Middle frontal gyrus (tissue), 1 donor: ENCODE data around the gene RSU1.
A peak's percentile ranks its signal among the peaks of the same experiment; 100 is the strongest.

Source experiments
- DNase-seq: peaks from one replicate; pipeline ENCODE4 v3.0.0-alpha.2; 2015; ENCODE audit warnings: low spot score; ENCODE audit errors: extremely low spot score

RSU1 gene

GRCh38 chr10:16609211-16609610, 208.0 kb downstream of the RSU1 start:
- DNase-seq = peak; percentile 40

- DNase-seq = no peak
These were observed 210.3 kb downstream of the RSU1 start for GRCh38 chr10:16606923-16607322.

GRCh38 chr10:16606421-16606820, 210.8 kb downstream of the RSU1 start:
- no peak for DNase-seq

- no peak for DNase-seq
These were observed 213.9 kb downstream of the RSU1 start for GRCh38 chr10:16603308-16603707.

- no peak for DNase-seq
These were observed 215.0 kb downstream of the RSU1 start for GRCh38 chr10:16602104-16602775.

- DNase-seq = no peak
These were observed 217.6 kb downstream of the RSU1 start for GRCh38 chr10:16599662-16600061.

GRCh38 chr10:16597656-16598055, 219.6 kb downstream of the RSU1 start:
- DNase-seq = no peak

GRCh38 chr10:16592378-16592777, 224.8 kb downstream of the RSU1 start:
- peak; percentile 33 for DNase-seq

GRCh38 chr10:16586358-16587138, 230.7 kb downstream of the RSU1 start:
- DNase-seq = no peak

- no peak for DNase-seq
These were observed 232.1 kb downstream of the RSU1 start for GRCh38 chr10:16585103-16585502.

- DNase-seq = no peak
These were observed 233.8 kb downstream of the RSU1 start for GRCh38 chr10:16583382-16583781.

- DNase-seq = no peak
These were observed 236.0 kb downstream of the RSU1 start for GRCh38 chr10:16581202-16581601.

GRCh38 chr10:16570731-16571130, 246.5 kb downstream of the RSU1 start:
- no peak for DNase-seq

- DNase-seq = no peak
These were observed 250.9 kb downstream of the RSU1 start for GRCh38 chr10:16566202-16566805.

- no peak for DNase-seq
These were observed 251.6 kb downstream of the RSU1 start for GRCh38 chr10:16565604-16566003.

GRCh38 chr10:16562891-16563290, 254.3 kb downstream of the RSU1 start:
- DNase-seq = no peak

GRCh38 chr10:16559236-16559773, 257.9 kb downstream of the RSU1 start:
- no peak for DNase-seq

- no peak for DNase-seq
These were observed 269.3 kb downstream of the RSU1 start for GRCh38 chr10:16547973-16548372.

- DNase-seq = no peak
These were observed 272.0 kb downstream of the RSU1 start for GRCh38 chr10:16545116-16545736.

GRCh38 chr10:16544591-16544990, 272.6 kb downstream of the RSU1 start:
- DNase-seq = no peak

- no peak for DNase-seq
These were observed 273.1 kb downstream of the RSU1 start for GRCh38 chr10:16544099-16544498.
